ENCODE measurements around the gene ICA1. TPM values are rescaled to one million over a fixed set of nuclear protein-coding genes. Genes with fewer than 3 reads are reported as not detected.

ICA1 gene
- total RNA-seq, 1 donor from 2014 or later = 1.9 TPM

DNA sequence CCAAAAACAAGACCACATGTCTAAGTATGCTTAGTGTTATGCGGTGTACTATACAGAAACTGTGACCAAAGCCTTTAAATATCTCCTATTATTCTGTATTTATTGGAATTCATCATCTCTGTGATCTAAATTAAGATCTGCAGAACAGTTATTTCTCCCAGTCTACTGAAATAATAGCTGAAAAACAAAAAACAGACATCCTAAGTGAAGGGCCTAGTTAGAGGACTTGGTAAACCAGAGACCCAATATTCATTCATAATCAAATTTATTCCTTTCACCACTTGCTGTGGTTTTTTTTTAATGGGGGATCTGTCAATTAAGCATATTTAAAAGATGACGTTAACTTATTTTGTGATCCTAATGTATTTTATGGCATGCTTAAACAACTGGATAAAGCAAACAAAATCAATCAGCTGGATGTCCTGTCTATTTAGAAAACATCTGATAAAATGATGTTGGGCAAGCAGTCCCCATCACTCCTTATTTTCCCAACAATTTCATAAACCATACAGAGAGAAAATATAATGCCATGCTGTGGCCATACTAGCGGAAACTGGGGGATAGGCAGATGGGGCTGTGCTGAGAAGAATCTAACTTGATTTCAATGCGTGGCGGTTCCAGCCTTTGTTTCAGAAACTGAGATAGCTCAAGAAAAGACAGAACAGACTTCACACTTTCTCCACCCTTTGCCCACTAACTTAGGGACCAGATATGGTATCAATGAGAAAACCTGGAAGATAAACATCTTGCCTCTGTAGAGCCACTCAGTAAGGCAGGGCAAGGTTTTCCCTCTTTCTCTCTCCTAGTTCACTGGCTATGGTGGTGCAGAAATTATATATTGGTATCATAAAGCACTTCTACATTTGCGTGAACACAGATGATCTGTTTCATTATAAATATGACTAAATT is 32.9 kb downstream of the ICA1 start:
- DNase-seq (ENCODE audit: low spot score) = no peak
- ATAC-seq = no peak

DNA sequence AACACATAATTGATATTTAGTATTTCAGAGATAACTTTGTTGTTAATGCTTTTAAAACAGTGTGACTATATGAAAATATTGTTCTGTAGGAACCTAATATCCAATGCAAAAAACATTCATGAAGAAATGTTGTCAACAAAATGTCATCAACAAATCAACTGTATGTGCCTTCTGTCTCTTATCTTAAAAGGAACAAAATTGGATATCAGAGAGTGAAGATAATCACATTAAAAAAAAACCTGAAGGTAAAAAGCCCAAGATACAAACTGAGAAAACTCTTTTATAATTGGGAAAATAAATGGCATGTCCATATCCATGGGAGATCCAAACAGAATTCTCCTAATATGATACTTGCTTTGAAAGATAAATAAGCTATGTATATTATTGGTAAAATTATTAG is 33.9 kb downstream of the ICA1 start:
- DNase-seq (ENCODE audit: low spot score) = no peak
- ATAC-seq = no peak

GRCh38 chr7:8227261-8227660 is 34.7 kb downstream of the ICA1 start:
- ATAC-seq = no peak
- DNase-seq (ENCODE audit: low spot score) = no peak

GRCh38 chr7:8226501-8226900 is 35.5 kb downstream of the ICA1 start:
- ATAC-seq (no peak), DNase-seq (ENCODE audit: low spot score) (no peak)

- ATAC-seq = no peak
- no peak for DNase-seq (ENCODE audit: low spot score)
Measured at GRCh38 chr7:8221567-8221966, 40.4 kb downstream of the ICA1 start.

GRCh38 chr7:8221101-8221495 is 40.9 kb downstream of the ICA1 start:
- ATAC-seq (no peak), DNase-seq (ENCODE audit: low spot score) (no peak)

- no peak for DNase-seq (ENCODE audit: low spot score)
Measured at GRCh38 chr7:8220376-8221100, 41.4 kb downstream of the ICA1 start.

DNA sequence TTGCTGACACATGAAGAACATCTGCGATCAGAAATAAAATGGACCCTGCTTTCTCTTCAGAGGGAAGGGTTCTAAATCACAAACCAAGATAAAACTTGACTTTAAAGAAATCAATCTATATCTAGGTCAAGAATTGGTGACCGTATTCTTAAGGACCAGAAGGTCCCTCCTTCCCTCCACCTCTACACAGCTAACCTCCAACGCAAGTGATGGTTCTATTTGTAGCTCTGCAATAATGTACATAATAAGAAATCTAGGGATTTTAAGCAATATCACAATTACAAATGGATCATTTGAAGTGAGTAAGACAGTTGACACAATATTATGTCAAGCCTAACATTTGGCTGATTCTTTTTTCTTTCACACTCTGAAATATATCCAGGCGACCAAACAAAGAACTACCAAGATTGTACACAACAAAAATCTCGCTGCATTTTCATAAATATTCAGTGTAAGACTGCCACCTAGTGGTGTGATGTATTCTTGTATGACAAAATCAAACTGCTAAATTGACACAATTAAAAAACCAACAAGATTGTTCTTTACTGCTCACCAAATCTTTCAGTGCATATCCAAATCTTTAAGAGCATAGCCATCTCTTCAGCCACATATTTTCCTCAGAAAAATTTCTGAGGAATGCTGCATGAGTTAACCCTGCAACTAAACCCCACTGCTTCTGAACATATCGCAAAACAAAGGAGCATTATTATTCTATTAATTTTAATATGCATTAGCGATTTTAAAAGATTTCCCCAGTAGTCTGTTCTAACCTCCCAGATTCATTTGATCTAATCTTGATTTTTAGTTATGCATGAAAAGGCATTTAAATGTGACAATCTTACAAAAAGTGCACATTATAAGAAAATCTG is 44.5 kb downstream of the ICA1 start:
- peak; percentile 73 for ATAC-seq
- no peak for DNase-seq (ENCODE audit: low spot score)

More at GRCh38 chr7:8220376-8221100, 41.4 kb downstream of the ICA1 start:
- no peak for ATAC-seq

- ATAC-seq (no peak), DNase-seq (ENCODE audit: low spot score) (no peak)
Measured at GRCh38 chr7:8216334-8216690, 45.7 kb downstream of the ICA1 start.

DNA sequence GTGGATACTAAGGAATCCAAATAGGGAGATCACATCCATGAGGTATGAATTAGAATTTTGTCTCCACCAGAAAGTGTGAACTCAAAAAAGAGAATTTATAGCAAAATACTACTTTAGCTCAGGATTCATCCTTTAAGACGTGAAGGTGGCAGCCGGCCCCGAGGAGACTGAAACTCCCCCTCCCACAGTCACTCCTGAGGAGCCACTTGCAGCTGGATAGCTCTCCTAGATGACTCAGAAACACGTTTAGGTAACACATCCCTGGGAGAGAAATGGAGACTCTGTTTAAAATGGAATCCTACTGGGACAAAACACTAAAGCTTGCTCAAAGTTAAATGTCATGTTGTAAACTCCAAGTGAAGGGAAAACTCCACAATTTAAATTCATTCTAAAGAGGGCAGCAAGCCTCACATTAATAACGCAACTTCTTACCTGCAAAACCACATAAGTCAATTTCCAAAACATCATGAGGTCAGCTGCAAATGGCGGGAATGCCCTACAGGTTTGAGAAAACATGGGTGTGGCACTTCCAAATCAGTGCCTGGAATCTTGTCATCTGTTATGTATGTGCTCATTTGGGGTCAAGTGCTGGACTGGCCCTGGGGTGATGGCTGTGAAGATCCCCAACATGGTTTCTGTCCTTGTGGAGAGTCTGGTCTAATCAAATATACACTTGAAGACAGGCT is 46.2 kb downstream of the ICA1 start:
- no peak for ATAC-seq
- no peak for DNase-seq (ENCODE audit: low spot score)

DNA sequence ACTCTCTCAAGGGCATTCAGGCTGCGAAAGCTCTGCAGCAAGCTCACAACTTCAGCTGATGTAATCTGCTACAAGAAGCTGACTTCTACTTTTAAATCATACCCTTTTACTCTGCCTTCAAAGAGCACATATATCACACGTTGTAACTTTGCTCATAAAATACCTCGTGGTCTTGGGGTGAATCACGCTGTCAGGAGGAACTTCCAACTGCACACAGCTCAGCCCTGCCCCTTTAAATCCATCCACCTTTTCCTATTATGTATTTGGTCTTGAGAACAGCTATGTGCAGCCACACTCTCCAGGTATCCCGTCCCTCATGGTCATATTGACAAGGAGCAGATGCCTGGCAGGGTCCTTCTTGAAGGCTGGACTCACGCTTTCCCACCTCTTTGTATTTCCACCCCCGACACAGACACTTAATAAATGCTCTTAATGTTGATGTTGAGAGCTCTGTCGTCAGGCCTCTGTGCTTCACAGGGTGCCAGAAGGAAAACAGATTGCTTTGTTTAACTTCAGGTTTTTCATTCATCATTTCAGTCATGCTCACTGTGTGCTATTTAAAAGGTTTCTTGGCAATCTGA is 47.6 kb downstream of the ICA1 start:
- no peak for DNase-seq (ENCODE audit: low spot score)
- no peak for ATAC-seq

- DNase-seq (ENCODE audit: low spot score) (no peak), ATAC-seq (no peak)
Measured at GRCh38 chr7:8213381-8213780, 48.6 kb downstream of the ICA1 start.

- DNase-seq (ENCODE audit: low spot score) (peak; percentile 82), ATAC-seq (peak; percentile 82)
Measured at GRCh38 chr7:8212638-8213037, 49.3 kb downstream of the ICA1 start.

DNA sequence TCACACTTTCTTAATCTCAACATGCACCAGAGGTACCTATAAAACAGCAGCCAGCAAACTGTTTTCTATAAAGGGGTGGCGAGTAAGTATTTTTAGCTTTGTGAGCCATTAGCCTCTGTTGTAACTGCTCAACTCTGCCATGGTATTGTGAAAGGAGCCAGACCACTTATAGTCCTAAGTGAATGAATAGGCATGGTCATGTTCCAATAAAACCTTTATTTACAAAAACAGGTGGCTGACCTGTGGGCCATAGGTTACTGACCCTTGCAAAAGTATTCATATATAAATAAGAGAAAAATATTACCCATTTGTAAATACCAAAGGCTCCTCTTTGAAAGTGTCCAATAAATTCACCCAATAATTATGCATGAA is 50.3 kb downstream of the ICA1 start:
- DNase-seq (ENCODE audit: low spot score) (peak; percentile 57), ATAC-seq (peak; percentile 72)

DNA sequence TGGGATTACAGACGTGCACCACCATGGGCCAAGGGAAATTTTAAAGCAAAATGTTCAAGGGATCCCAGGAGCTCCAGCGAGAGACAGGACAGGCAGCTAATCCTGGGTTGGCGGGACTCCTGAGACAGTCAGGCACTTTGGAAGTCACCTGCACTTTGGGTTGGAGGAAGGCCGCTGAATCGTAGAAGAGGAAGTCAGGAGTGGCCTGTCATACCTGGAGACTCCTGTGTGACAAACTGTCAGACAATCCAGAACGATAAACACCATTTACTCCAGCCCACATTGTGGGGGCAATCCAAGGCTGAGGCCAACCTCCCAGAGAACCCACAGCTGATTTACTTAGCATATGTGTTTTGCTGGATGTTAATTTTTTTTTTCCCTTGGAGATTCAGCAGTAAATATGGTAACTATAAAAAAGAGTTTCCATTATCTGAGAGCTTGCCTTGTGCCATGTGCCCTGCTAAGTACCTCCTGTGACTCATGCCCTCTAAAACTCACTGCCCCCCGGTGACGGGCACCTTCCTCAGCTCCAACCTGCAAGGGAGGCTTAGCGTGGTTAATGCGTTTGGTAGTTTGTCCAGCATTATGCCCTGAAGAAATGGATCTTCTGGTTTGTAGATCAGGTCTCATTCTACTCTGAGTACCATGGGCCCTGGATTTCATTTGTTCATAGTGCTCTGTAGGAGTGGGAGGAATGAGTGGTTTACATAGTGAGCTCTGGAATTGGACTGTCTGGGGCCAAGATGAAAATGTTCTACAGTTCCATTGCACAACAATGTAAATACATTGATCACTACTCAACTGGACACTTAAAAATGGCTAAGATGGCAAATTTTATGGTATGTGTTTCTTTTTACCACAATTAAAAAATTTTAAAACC is 50.9 kb downstream of the ICA1 start:
- no peak for DNase-seq (ENCODE audit: low spot score)
- peak; percentile 65 for ATAC-seq

DNA sequence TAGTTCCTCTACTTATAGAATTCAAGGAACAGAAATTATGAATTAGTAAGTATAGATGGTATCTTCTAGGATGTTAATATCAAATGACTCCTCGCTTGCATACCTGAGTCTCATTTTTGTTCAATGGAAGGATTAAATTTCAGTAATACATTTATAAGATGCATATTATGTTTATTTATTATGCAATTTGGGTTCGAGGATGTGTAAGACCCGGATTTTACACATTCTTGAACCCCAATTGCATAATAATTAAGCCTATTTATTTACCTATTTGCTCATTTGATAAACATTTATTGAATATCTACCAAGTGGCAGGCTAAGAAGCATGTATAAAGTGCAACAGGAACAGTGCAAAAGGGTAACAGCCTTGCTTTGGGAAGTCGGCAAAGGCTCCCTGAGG is 52.6 kb downstream of the ICA1 start:
- ATAC-seq = no peak

DNA sequence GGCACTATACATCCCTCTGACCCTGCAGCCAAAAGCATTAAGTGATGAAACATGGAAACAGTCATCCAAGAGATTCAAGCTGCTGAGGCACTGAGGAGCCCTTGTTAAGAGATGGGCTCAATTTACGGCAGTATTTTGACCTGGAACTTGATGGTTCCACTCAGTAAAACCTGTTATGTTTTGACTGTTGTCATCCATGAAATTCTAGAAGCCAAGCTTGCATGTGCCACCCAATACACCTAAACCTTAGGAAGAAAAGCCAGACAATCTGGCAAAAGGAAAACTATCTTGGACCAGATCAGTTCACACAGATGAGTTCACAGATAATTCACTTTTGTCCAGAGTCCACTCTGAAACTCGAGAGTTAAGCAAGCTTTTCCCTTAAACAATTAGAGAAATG is 53.2 kb downstream of the ICA1 start:
- DNase-seq (ENCODE audit: low spot score) (no peak), ATAC-seq (no peak)

More for the DNA sequence above, 52.6 kb downstream of the ICA1 start:
- DNase-seq (ENCODE audit: low spot score) = no peak

GRCh38 chr7:8206956-8207355 is 55.0 kb downstream of the ICA1 start:
- DNase-seq (ENCODE audit: low spot score) (no peak), ATAC-seq (no peak)

GRCh38 chr7:8205537-8205936 is 56.4 kb downstream of the ICA1 start:
- ATAC-seq = no peak

More at GRCh38 chr7:8205537-8205936, 56.4 kb downstream of the ICA1 start:
- no peak for DNase-seq (ENCODE audit: low spot score)
